Cardiac septum (tissue), 1 donor: ENCODE measurements around the gene FAM89B. TPM values are rescaled to one million over a fixed set of nuclear protein-coding genes. Genes with fewer than 3 reads are reported as not detected.

Experiments used
- DNase-seq: peaks from one replicate; pipeline ENCODE4 v3.0.0-alpha.2; 2020; ENCODE audit warnings: low spot score
- intact Hi-C: fragments of 100-400 bp; cut with DNase I; formaldehyde crosslinking; loops from one replicate; pipeline ENCODE4 v1.14.0; 2022
- total RNA-seq: library from RNA; stranded (reverse); fragmentation: NEBNext Ultra II Directional; extraction: Animal tissue kit (Norgen Biotek cat#: 25700); gene quantifications from one replicate; pipeline ENCODE4 v1.2.1, GENCODE V29; 2021
- donor health status: DM: no; HTN: no; CAD: no.

Gene FAM89B
- total RNA-seq, 1 donor from 2014 or later: 47.4 TPM

DNA sequence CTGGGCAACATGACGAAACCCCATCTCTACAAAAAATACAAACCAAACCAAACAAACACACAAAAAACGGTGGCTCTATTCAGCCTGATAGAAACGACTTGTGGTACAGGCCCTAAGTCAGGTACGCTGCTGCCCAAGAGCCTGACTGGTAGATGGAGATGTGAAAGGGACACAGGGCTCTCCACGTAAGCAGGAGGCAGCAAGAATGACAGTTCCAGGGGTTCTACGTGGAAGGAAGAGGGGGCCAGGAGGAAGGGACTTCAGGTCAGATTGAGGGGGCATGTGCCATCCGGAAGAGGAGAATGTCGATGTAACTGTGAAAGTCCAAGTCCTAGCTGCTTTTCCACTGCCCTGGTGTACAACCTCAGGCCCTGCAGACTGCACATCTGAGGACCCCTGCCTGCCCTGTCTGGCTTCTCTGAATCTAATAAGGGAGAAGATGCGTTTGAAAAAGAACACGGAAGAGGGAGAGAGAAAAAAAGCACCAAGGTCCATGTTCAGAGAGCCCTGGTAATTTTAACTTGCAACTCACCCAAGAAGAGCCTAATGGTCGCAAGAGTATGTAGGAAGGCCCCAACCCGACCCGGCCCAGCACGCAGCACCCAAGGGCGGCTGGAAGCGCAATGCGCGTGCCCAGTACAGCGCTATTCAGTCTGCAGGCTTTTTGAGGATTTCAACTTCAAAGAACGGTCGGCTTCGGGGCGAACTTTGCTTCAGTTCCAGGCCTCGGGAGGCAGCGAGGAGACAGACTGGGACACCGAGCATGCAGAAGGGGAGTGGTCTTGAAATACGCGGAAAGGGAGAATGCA, 3.0 kb upstream of the FAM89B start:
- intact Hi-C loops: no loop called here
- no peak for DNase-seq

DNA sequence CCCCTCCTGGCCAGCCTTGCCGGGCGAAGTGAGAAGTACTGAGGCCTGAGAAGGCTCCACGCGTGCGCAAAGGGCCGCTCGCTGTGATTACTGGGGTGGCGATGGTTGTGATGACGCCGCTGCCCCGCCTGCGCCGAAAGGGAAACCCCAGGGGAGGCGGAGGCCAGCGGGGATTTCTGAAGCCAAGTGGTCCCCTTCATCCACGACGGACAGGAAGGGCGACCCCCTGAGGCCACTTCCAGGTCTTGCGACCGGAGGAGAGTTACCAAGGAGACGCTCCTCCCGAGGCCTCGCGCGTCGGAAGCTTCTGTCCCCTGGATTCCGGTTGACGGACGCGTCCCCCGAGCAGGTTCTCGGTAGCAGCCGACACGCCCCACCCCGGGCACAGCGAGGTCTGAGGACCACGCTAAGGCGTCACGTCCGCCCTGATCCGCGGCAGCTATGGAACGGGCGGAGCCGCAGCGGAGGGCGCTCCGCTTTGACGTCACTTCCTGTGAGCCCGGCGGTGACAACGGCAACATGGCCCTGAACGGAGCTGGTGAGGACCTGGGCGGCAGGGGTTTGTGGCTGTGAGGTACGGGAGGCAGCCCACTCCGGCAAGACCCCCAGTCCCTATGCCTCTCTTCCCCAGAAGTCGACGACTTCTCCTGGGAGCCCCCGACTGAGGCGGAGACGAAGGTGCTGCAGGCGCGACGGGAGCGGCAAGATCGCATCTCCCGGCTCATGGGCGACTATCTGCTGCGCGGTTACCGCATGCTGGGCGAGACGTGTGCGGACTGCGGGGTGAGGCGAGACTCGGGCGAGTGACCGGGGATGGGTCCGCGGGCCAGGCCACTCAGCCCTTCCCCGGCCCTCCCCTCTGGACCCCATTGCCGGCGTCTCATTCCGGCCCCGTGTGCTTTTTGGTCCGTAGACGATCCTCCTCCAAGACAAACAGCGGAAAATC, 2.1 kb upstream of the FAM89B start, which contains the start of gene ZNRD2:
Gene ZNRD2, plus strand, starts transcription at position 505 of the 946 bp plus-strand sequence. Its CDS starts 15 bp downstream, at position 520.
- intact Hi-C loops: no loop called here
- DNase-seq: peak; percentile 99

DNA sequence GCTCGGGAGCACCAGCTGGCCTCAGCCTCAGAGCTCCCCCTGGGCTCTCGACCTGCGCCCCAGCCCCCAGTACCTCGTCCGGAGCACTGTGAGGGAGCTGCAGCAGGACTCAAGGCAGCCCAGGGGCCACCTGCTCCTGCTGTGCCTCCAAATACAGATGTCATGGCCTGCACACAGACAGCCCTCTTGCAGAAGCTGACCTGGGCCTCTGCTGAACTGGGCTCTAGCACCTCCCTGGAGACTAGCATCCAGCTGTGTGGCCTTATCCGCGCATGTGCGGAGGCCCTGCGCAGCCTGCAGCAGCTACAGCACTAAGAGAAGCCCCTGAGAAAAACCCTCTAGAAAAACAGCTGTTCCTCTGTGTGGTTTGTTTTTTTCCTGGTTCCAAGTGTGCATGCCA, 918 bp upstream of the FAM89B start:
- intact Hi-C loops: no loop called here
- DNase-seq: no peak

DNA sequence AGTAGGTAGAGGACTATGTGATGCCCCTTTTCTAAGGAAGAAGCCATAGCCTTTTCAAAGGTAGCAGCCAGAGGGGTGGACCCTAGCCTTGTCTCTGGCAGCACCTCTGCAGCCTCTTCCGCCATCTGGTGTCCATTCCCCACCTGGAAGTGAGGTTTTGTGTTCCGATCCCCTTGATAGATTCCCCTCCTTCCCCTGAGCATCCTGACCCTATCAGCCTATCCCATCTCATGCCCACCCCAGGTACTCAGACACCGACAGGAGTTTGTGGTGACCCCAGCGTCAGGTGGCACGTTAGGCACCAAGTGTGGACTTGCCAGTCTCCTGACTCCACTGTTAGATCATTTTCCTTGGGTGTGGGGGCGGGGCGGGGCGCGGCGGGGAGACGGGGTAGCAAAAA, 398 bp upstream of the FAM89B start:
- intact Hi-C loops: loop anchor here (2.0 kb wide), 2 partner anchors 13 to 31 kb away; partner anchors contain the start of gene LTBP3

DNA sequence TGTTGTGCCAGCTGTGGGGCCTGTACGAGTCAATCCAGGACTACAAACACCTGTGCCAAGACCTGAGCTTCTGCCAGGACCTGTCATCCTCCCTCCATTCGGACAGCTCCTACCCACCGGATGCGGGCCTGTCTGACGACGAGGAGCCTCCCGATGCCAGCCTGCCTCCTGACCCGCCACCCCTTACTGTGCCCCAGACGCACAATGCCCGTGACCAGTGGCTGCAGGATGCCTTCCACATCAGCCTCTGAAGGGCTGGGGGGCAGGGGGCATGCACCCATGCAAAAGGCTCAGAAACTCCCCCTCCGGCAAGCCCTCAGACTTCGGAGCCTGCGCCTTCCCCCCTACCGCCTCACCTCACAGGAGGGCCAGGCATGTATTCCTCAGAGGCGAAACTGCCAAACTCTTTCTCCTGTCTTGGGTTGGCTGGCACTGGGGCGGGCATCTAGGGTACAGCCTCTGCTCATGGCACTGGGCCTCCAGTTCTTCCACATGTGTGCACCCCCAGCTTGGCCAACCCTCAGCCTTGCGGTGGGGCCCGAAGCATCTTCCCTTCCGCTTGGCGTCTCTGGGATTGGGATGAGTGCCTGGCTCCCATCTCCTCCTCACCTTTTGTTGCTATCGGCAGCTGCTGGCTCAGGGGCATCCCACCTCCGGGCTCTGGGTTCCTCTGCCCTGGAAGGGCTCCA, 1.2 kb downstream of the FAM89B start:
- intact Hi-C loops: loop anchor here (2.0 kb wide), 3 partner anchors 15 to 33 kb away; partner anchors contain the start of gene LTBP3
- no peak for DNase-seq

More for the DNA sequence above, 398 bp upstream of the FAM89B start:
- no peak for DNase-seq

DNA sequence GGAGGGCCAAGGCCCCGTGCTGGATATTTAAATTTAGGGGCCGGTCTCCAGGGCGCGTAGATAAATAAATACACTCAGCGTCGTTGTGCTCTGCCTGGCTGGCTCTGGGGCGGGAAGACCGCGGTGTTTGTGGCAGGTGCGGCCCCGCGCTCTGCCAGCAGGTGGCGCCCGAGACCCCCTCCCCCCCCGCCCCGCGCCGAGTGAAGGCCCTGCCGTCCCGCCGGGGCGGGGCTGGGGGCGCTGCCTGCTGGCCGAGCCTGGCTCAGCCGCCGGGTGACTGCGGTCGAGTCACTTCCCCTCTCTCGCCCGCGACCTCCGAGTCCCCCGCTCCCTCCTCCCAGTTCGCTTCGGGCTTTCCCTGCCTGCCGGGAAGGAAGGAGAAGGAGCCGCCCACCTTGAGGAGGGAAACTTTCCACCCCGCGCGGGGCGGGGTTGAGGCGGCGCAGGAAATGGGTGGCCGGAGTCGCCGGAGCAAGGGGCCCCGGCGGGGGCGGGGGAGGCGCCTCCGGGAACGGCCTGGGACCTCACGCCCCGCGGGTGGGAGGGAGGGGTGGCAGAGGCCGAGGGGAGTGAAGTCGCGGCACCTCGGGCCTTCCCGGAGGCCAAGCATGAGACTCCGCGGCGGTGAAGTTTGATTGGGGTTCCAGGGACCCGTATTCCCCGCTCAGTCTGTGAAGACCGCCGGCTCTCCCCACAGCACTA, 1.9 kb downstream of the FAM89B start:
- intact Hi-C loops: loop anchor here (2.0 kb wide), 1 partner anchor 15 kb away; no protein-coding TSS in a partner anchor
- peak; percentile 98 for DNase-seq

DNA sequence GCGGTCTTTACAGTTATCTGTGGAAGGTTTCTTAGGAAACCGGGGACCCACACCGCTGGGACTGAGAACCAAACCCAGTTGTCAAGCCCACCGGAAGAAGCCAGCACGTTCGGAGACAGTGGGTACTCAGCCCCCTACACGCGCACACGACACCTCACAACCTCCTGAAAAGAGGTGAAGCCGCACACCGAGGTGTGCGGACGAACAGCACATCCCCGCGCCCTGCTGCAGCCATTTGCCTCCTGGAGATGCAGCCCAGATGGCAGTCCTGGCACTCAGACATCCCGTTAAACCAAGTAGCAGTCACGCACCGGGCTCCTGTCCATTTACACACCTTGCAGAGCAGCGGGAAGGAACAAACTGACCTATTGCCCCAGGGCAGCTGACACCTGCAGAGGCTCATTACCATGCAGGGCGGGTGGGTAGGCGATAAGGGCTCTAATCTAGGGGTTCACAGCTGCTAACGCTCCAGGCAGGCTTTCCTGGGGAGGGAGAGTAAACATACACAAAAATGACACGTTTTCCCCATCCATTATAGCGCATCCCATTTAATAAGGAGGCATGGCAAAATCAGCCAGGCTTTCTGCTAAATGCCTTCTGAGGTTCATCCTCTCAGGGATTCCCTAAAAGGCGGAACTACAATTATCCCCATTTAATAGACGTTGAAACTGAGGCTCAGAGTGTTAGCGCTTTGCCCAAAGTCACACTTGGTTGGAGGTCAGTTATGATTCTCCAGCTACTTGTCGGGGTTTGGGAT, 2.7 kb downstream of the FAM89B start:
- no peak for DNase-seq
- intact Hi-C loops: loop anchor here (1.0 to 2.0 kb wide), 2 partner anchors 14 to 40 kb away; partner anchors contain the start of gene PCNX3

DNA sequence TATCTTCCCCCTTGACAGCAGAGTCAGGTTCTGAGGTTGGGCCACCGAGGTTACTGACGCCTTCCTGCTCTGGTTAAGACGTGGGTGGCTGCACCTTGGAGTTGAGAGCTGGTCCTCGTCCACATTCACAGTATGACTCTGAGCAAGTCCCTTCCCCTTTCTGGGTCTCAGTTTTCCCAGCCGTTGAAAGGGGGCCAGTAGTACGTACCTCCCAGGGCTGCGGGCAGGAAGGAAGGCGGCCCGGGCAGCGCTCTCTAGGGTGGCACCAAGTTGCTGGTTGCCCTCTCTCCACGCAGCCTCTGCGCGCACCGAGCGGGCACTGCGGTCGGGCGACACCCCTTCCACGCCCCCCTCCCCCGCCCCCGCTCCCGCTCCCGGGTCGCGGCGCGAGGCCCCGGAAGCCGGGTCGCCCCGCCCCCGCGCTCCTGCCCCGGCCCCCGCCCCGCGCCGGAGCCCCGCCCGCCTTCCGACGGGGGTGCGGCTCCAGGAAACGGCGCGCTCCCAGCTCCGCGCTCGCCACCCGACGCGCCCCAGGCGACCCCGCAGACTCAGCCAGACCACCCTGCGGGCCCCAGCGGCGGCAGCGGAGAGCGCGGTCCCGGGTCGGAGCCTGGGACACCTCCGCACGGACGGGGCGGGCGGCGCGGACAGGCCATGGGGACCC, 3.4 kb downstream of the FAM89B start, which contains the start of gene EHBP1L1:
Gene EHBP1L1, plus strand, starts transcription at position 486 of the 664 bp plus-strand sequence. CDS start 250 bp downstream, outside the sequence.
- intact Hi-C loops: loop anchor here (1.0 to 2.0 kb wide), 2 partner anchors 13 to 40 kb away; partner anchors contain the start of gene PCNX3
- DNase-seq: peak; percentile 91

DNA sequence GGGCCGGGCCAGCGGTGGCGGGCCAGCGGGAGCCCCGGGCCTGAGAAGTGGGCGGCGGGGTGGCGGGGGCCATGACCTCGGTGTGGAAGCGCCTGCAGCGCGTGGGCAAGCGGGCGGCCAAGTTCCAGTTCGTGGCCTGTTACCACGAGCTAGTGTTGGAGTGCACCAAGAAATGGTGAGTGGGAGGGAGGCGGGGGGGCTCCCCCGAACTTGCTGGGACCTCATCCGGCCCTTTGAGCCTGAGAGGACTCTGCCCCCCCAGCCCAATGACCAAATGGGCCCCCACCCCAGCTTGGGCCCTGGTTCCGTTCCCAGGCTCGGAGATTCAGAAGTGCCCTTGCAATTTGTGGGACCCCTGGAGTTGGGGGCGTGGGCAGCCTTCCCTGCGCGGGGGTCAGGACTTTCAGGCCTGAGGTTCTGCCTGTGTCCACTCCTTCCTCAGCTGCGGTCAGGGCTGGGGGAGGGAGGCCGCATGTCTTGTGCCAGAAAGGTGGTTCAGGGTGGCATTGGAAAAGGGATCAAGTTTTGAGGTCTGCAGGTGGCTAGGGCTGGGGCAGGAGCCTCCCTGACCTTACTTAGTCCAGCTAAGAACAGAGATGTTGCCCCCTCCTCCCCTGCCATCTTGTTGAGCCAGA, 4.0 kb downstream of the FAM89B start:
- intact Hi-C loops: no loop called here
- no peak for DNase-seq

DNA sequence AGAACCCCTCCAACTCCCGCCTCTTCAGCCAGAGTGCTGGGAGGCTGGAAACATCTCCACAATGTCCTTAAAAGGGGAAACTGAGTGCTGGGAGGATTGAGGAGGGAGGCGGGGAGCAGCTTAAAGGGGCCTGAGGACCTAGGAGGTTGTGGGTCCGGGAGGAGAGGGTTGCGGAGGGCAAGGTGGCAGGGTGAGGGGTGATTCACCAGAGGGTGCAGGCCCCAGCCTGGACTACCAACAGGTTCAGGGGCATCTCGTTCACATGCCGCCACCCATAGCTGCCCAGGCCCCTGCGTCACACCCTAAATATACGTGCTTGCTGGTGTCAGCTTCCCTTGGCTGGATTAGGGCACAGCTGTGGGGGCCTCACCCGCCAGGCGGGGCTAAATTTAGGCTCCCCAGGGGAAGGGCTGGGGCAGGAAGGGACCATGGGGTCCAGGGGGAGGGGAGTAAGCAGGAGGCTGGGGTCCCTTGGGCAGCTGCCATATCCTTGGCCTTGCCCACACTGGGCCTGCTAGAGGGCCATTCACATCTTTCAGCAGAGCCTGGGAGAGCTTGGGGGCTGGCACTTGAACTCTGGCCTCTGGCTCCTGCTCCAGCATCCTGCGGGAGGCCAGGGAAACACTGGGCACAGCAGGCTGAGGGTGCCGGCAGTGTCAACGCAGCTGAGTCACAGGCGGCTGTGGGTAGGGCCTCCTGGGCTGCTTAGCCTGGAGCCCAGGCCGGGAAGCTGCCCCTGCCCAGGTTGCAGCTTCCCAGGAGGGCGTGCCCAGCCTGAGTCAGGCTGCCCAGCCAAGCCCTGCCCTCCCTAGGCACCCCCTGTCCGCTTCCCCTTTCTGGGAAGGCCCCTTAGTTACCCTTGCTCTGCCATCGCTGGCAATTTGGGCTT, 4.8 kb downstream of the FAM89B start:
- DNase-seq: peak; percentile 92
- intact Hi-C loops: no loop called here

DNA sequence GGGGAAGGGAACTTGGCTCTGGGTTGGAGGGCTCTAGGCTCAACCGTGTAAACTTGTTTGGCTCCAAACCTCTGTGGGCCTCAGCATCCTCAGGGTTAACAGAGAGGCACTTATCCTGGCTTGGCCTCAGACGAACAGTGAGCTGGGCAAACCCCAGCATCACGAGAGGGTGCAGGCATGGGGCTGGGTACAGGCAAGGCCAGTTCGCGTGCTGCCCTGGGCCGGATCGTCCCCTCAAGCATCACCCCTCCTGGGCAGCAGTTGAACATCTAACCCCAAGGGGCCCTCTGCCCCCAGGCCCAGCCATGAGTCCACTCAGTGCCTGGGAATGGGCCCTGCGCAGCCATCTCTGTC, 5.4 kb downstream of the FAM89B start:
- DNase-seq: no peak
- intact Hi-C loops: no loop called here

DNA sequence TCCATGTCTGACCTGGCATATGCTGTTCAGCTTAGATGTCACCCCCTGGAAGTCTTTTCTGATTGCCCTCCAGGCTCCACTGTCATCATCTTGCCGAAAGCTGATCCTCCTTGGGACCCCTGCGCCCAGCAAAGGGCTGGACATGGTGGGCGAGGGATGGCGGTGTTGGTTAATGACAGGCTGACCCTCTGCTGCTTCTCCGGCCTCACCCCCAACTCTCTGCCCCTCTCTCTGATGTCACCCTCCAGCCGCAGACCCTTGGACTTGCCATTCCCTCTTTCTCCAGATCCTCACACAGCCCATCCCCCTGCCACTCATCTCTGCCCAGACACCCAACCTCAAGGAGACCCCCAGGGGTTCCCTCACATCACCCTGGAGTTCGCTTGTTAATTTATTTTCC, 5.8 kb downstream of the FAM89B start:
- DNase-seq: no peak
- intact Hi-C loops: no loop called here

DNA sequence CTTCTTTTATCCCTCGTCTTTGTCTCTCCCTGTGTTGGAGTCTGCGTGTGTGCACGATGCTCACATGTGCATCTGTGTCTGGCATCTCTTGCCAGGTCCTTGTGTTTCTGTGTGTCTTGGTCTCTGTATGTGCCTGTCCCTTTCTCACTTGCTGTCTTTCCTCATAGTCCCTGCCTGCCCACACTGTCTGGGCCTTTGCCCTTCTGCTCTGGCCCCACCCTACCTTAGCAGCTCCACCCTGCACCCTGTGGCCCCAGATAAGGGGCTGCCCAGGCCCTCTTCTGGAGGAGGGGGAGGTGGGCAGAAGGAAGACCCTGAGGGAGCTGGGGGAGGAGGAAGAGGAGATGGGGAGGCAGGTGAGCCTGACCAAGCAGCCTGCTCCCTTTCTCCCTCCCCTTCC, 6.3 kb downstream of the FAM89B start:
- DNase-seq: no peak
- intact Hi-C loops: no loop called here

DNA sequence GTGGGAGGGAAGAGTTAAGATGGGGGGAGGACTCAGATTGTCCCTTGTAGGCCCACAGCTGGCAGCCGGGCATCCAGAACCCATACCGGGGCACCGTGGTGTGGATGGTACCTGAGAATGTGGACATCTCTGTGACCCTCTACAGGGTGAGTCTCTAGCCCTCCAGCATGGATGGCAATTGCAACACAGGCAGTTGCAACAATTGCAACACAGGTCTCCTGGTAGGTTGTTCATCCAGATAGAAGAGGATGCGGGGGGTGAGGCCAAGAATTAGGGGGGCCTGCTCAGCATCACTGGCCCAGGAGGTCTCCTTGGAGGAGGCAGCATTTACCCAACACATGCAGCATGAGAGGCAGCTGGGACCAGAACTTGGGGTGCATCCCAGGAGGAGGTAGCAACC, 7.0 kb downstream of the FAM89B start:
- intact Hi-C loops: no loop called here
- no peak for DNase-seq

DNA sequence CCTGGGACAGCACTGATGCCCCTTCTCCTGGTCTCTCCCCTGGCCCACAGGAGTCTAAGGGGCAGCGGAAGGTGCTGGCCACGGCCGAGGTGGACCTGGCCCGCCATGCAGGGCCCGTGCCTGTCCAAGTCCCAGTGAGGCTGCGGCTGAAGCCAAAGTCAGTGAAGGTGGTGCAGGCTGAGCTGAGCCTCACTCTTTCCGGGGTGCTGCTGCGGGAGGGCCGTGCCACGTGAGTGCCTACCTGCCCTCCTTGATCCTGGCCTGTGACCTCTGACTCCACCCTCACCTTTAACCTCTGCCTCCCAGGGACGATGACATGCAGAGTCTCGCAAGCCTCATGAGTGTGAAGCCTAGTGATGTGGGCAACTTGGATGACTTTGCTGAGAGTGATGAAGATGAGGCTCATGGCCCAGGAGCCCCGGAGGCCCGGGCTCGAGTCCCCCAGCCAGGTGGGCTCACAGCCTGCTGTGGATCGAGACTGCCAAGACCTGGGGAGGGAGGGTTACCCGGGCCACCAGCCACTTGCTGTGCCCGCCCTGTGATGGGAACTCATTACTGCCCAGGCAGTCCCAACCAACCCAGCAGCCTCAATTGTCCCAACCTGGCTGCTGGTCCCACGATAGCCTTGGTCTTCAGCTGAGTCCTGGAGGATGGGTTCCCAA, 7.8 kb downstream of the FAM89B start:
- no peak for DNase-seq
- intact Hi-C loops: no loop called here

DNA sequence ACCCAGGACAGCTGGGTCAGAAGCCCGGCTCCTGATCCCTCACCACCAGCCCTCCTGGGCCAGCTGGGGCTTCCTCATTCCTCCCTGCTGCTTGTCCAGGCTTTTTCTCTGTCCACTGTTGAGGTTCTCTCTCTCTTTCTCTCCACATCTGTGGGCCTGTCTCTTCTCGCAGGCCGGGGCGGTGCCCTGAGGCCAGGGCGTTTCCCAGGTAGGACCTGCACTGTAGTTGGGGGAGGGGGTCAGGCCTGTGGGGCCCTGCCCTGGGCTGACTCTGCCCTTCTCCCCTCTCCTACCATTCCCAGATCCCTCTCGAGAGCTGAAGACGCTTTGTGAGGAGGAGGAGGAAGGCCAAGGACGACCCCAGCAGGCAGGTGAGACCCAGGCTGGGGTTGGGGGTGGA, 8.4 kb downstream of the FAM89B start:
- intact Hi-C loops: no loop called here
- no peak for DNase-seq
